ENCODE results near the gene PIP5K1B. TPM values are rescaled to one million over a fixed set of nuclear protein-coding genes. Genes with fewer than 3 reads are reported as not detected.

PIP5K1B gene
- total and polyA plus RNA-seq, 2 experiments from 2014 or later: 1.3 to 2.8 TPM

DNA sequence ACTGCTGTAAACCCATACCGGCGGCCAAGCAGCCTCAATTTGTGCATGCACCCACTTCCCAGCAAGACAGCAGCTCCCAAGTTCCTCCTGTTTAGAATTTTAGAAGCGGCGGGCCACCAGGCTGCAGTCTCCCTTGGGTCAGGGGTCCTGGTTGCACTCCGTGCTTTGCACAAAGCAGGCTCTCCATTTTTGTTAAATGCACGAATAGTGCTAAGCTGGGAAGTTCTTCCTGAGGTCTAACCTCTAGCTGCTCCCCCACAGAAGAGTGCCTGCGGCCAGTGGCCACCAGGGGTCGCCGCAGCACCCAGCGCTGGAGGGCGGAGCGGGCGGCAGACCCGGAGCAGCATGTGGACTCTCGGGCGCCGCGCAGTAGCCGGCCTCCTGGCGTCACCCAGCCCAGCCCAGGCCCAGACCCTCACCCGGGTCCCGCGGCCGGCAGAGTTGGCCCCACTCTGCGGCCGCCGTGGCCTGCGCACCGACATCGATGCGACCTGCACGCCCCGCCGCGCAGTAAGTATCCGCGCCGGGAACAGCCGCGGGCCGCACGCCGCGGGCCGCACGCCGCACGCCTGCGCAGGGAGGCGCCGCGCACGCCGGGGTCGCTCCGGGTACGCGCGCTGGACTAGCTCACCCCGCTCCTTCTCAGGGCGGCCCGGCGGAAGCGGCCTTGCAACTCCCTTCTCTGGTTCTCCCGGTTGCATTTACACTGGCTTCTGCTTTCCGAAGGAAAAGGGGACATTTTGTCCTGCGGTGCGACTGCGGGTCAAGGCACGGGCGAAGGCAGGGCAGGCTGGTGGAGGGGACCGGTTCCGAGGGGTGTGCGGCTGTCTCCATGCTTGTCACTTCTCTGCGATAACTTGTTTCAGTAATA is 330.6 kb downstream of the PIP5K1B start, which contains the start of gene FXN:
Gene FXN, plus strand, starts transcription at position 315 of the 871 bp plus-strand sequence. Its CDS starts 31 bp downstream, at position 346.
- H3K9me2 ChIP-seq (ENCODE audit: insufficient read depth): no peaks in the 10 kb centered on the region
- H3K36me3 ChIP-seq (ENCODE audit: insufficient read depth): no peaks in the 10 kb centered on the region
- Mint-ChIP-seq H3K27ac (peak within 1 kb of the TSS; percentile 80; the same call in 1 of the 2 replicates), H3K27me3 (ENCODE audit: insufficient read depth, low read depth, poor library complexity) (peaks cover 7% of the 10 kb centered on the region), H3K36me3 (ENCODE audit: low read depth) (peaks cover 8% of the 10 kb centered on the region; the same call in 2 of the 3 replicates), H3K4me1 (peaks cover 10% of the 10 kb centered on the region), H3K9me3 (no peaks in the 10 kb centered on the region), H3K4me3 (peak within 1 kb of the TSS; percentile 97)
- H2AFZ ChIP-seq: peak within 1 kb of the TSS; percentile 95; the same call in 1 of the 2 replicates
- H3F3A ChIP-seq (replicated peaks; ENCODE audit: low read depth): peaks cover 8% of the 10 kb centered on the region; the same call in 1 of the 2 replicates
- peak; percentile 93 for ATAC-seq
- peaks cover 8% of the 10 kb centered on the region for H3K4me1 ChIP-seq (ENCODE audit: insufficient read depth)
- H3K4me3 ChIP-seq: peak within 1 kb of the TSS; percentile 96
- peak within 1 kb of the TSS; percentile 72; the same call in 1 of the 2 replicates for H3K27ac ChIP-seq (ENCODE audit: low read depth)
- peak within 1 kb of the TSS; percentile 98 for H3K4me2 ChIP-seq
- TF ChIP-seq ZNF331 (CRISPR knock-in tag; IDR thresholded peaks at IDR 0.05; ENCODE audit: low read depth) (no peak), POLR2AphosphoS5 (IDR thresholded peaks at IDR 0.05; ENCODE audit: low read depth) (peak; percentile 49), CREB1 (CRISPR knock-in tag; IDR thresholded peaks at IDR 0.05; ENCODE audit: low read depth) (peak; percentile 54; the same call in 1 of the 2 replicates), JUNB (IDR thresholded peaks at IDR 0.05; ENCODE audit: unreplicated experiment) (no peak), EZH2 (IDR thresholded peaks at IDR 0.05; ENCODE audit: low read depth, unreplicated experiment) (no peak), ZNF114 (CRISPR knock-in tag; IDR thresholded peaks at IDR 0.05) (no peak), STAT1 (IDR thresholded peaks at IDR 0.05; ENCODE audit: unreplicated experiment) (no peak), EZH2phosphoT487 (IDR thresholded peaks at IDR 0.05; ENCODE audit: unreplicated experiment) (no peak), NANOG (IDR thresholded peaks at IDR 0.05; ENCODE audit: borderline replicate concordance) (no peak)
- TF ChIP-seq, protein P1, sequence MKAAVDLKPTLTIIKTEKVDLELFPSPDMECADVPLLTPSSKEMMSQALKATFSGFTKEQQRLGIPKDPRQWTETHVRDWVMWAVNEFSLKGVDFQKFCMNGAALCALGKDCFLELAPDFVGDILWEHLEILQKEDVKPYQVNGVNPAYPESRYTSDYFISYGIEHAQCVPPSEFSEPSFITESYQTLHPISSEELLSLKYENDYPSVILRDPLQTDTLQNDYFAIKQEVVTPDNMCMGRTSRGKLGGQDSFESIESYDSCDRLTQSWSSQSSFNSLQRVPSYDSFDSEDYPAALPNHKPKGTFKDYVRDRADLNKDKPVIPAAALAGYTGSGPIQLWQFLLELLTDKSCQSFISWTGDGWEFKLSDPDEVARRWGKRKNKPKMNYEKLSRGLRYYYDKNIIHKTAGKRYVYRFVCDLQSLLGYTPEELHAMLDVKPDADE (IDR thresholded peaks at IDR 0.05): no peak
- TF ChIP-seq, protein P2, sequence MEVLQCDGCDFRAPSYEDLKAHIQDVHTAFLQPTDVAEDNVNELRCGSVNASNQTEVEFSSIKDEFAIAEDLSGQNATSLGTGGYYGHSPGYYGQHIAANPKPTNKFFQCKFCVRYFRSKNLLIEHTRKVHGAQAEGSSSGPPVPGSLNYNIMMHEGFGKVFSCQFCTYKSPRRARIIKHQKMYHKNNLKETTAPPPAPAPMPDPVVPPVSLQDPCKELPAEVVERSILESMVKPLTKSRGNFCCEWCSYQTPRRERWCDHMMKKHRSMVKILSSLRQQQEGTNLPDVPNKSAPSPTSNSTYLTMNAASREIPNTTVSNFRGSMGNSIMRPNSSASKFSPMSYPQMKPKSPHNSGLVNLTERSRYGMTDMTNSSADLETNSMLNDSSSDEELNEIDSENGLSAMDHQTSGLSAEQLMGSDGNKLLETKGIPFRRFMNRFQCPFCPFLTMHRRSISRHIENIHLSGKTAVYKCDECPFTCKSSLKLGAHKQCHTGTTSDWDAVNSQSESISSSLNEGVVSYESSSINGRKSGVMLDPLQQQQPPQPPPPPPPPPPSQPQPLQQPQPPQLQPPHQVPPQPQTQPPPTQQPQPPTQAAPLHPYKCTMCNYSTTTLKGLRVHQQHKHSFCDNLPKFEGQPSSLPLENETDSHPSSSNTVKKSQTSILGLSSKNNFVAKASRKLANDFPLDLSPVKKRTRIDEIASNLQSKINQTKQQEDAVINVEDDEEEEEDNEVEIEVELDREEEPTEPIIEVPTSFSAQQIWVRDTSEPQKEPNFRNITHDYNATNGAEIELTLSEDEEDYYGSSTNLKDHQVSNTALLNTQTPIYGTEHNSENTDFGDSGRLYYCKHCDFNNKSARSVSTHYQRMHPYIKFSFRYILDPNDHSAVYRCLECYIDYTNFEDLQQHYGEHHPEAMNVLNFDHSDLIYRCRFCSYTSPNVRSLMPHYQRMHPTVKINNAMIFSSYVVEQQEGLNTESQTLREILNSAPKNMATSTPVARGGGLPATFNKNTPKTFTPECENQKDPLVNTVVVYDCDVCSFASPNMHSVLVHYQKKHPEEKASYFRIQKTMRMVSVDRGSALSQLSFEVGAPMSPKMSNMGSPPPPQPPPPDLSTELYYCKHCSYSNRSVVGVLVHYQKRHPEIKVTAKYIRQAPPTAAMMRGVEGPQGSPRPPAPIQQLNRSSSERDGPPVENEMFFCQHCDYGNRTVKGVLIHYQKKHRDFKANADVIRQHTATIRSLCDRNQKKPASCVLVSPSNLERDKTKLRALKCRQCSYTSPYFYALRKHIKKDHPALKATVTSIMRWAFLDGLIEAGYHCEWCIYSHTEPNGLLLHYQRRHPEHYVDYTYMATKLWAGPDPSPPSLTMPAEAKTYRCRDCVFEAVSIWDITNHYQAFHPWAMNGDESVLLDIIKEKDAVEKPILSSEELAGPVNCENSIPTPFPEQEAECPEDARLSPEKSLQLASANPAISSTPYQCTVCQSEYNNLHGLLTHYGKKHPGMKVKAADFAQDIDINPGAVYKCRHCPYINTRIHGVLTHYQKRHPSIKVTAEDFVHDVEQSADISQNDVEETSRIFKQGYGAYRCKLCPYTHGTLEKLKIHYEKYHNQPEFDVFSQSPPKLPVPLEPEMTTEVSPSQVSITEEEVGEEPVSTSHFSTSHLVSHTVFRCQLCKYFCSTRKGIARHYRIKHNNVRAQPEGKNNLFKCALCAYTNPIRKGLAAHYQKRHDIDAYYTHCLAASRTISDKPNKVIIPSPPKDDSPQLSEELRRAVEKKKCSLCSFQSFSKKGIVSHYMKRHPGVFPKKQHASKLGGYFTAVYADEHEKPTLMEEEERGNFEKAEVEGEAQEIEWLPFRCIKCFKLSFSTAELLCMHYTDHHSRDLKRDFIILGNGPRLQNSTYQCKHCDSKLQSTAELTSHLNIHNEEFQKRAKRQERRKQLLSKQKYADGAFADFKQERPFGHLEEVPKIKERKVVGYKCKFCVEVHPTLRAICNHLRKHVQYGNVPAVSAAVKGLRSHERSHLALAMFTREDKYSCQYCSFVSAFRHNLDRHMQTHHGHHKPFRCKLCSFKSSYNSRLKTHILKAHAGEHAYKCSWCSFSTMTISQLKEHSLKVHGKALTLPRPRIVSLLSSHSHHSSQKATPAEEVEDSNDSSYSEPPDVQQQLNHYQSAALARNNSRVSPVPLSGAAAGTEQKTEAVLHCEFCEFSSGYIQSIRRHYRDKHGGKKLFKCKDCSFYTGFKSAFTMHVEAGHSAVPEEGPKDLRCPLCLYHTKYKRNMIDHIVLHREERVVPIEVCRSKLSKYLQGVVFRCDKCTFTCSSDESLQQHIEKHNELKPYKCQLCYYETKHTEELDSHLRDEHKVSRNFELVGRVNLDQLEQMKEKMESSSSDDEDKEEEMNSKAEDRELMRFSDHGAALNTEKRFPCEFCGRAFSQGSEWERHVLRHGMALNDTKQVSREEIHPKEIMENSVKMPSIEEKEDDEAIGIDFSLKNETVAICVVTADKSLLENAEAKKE (CRISPR knock-in tag; IDR thresholded peaks at IDR 0.05): no peak
- TF ChIP-seq, protein P3, sequence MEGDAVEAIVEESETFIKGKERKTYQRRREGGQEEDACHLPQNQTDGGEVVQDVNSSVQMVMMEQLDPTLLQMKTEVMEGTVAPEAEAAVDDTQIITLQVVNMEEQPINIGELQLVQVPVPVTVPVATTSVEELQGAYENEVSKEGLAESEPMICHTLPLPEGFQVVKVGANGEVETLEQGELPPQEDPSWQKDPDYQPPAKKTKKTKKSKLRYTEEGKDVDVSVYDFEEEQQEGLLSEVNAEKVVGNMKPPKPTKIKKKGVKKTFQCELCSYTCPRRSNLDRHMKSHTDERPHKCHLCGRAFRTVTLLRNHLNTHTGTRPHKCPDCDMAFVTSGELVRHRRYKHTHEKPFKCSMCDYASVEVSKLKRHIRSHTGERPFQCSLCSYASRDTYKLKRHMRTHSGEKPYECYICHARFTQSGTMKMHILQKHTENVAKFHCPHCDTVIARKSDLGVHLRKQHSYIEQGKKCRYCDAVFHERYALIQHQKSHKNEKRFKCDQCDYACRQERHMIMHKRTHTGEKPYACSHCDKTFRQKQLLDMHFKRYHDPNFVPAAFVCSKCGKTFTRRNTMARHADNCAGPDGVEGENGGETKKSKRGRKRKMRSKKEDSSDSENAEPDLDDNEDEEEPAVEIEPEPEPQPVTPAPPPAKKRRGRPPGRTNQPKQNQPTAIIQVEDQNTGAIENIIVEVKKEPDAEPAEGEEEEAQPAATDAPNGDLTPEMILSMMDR (conservative IDR thresholded peaks at IDR 0.05; ENCODE audit: low read depth in 2 of 2): peak; percentile 89 to 97
- TF ChIP-seq, protein P4, sequence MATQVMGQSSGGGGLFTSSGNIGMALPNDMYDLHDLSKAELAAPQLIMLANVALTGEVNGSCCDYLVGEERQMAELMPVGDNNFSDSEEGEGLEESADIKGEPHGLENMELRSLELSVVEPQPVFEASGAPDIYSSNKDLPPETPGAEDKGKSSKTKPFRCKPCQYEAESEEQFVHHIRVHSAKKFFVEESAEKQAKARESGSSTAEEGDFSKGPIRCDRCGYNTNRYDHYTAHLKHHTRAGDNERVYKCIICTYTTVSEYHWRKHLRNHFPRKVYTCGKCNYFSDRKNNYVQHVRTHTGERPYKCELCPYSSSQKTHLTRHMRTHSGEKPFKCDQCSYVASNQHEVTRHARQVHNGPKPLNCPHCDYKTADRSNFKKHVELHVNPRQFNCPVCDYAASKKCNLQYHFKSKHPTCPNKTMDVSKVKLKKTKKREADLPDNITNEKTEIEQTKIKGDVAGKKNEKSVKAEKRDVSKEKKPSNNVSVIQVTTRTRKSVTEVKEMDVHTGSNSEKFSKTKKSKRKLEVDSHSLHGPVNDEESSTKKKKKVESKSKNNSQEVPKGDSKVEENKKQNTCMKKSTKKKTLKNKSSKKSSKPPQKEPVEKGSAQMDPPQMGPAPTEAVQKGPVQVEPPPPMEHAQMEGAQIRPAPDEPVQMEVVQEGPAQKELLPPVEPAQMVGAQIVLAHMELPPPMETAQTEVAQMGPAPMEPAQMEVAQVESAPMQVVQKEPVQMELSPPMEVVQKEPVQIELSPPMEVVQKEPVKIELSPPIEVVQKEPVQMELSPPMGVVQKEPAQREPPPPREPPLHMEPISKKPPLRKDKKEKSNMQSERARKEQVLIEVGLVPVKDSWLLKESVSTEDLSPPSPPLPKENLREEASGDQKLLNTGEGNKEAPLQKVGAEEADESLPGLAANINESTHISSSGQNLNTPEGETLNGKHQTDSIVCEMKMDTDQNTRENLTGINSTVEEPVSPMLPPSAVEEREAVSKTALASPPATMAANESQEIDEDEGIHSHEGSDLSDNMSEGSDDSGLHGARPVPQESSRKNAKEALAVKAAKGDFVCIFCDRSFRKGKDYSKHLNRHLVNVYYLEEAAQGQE (IDR thresholded peaks at IDR 0.05; ENCODE audit: unreplicated experiment): no peak
- peaks cover 47% of the 10 kb centered on the region for H3K79me2 ChIP-seq (replicated peaks; ENCODE audit: insufficient read depth)
- H4K20me1 ChIP-seq (replicated peaks; ENCODE audit: insufficient read depth): no peaks in the 10 kb centered on the region
- no peaks in the 10 kb centered on the region for H3K27me3 ChIP-seq (ENCODE audit: insufficient read depth)
- DNase-seq (ENCODE audit: low spot score): peak; percentile 83

Data from GM23338 (cell line).